ENCODE results near the gene IL5.

DNA sequence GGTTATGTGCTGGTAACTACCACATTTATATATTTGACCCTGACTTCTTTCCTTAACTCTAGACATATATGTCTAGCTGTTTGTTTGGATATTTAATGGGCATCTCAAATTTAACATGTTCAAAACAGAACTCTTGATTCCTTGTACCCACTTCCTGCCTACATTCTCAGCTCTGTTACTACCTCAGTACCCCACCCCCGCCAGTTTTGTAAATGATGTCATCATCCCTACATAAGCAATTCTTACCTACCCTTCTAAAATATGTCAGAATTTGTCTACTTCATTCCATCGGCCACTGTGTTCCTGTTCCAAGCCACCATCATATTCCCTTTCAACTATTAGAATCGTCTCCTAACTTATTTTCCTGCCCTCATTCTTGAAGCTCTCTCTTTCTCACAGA is 18.3 kb upstream of the IL5 start:
- TF ChIP-seq, protein P1, sequence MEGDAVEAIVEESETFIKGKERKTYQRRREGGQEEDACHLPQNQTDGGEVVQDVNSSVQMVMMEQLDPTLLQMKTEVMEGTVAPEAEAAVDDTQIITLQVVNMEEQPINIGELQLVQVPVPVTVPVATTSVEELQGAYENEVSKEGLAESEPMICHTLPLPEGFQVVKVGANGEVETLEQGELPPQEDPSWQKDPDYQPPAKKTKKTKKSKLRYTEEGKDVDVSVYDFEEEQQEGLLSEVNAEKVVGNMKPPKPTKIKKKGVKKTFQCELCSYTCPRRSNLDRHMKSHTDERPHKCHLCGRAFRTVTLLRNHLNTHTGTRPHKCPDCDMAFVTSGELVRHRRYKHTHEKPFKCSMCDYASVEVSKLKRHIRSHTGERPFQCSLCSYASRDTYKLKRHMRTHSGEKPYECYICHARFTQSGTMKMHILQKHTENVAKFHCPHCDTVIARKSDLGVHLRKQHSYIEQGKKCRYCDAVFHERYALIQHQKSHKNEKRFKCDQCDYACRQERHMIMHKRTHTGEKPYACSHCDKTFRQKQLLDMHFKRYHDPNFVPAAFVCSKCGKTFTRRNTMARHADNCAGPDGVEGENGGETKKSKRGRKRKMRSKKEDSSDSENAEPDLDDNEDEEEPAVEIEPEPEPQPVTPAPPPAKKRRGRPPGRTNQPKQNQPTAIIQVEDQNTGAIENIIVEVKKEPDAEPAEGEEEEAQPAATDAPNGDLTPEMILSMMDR (IDR thresholded peaks at IDR 0.05; ENCODE audit: poor library complexity, severe bottlenecking) = no peak
- TF ChIP-seq RAD21 (conservative IDR thresholded peaks at IDR 0.05) = no peak
- TF ChIP-seq POLR2AphosphoS5 (IDR thresholded peaks at IDR 0.05) = no peak
- no peak for TF ChIP-seq MXI1 (conservative IDR thresholded peaks at IDR 0.05; ENCODE audit: poor library complexity, severe bottlenecking)
- TF ChIP-seq, protein P2, sequence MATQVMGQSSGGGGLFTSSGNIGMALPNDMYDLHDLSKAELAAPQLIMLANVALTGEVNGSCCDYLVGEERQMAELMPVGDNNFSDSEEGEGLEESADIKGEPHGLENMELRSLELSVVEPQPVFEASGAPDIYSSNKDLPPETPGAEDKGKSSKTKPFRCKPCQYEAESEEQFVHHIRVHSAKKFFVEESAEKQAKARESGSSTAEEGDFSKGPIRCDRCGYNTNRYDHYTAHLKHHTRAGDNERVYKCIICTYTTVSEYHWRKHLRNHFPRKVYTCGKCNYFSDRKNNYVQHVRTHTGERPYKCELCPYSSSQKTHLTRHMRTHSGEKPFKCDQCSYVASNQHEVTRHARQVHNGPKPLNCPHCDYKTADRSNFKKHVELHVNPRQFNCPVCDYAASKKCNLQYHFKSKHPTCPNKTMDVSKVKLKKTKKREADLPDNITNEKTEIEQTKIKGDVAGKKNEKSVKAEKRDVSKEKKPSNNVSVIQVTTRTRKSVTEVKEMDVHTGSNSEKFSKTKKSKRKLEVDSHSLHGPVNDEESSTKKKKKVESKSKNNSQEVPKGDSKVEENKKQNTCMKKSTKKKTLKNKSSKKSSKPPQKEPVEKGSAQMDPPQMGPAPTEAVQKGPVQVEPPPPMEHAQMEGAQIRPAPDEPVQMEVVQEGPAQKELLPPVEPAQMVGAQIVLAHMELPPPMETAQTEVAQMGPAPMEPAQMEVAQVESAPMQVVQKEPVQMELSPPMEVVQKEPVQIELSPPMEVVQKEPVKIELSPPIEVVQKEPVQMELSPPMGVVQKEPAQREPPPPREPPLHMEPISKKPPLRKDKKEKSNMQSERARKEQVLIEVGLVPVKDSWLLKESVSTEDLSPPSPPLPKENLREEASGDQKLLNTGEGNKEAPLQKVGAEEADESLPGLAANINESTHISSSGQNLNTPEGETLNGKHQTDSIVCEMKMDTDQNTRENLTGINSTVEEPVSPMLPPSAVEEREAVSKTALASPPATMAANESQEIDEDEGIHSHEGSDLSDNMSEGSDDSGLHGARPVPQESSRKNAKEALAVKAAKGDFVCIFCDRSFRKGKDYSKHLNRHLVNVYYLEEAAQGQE (IDR thresholded peaks at IDR 0.05; ENCODE audit: borderline replicate concordance) = no peak
- TF ChIP-seq EP300 (conservative IDR thresholded peaks at IDR 0.05; ENCODE audit: poor library complexity, severe bottlenecking) = no peak
- TF ChIP-seq EZH2 (IDR thresholded peaks at IDR 0.05; ENCODE audit: borderline replicate concordance, insufficient read depth, low read length, poor library complexity, severe bottlenecking) = no peak
- TF ChIP-seq SMC3 (conservative IDR thresholded peaks at IDR 0.05; ENCODE audit: poor library complexity) = no peak
- no peak for TF ChIP-seq TAF1 (IDR thresholded peaks at IDR 0.05; ENCODE audit: low read depth)
